Endodermal cell (in vitro differentiated cells): ENCODE data around the gene PEX11G. TPM values are rescaled to one million over a fixed set of nuclear protein-coding genes. Genes with fewer than 3 reads are reported as not detected.

Experiments
- DNase-seq: peaks from one replicate; pipeline ENCODE4 v3.0.0-alpha.2; 2017
- H3K27ac ChIP-seq: 2 replicates; pipeline ENCODE4 v1.5.1; 2013; ENCODE audit warnings: mild to moderate bottlenecking, low read depth, low read length, moderate library complexity
- H3K27me3 ChIP-seq: 2 replicates; pipeline ENCODE4 v1.6.1; 2013; ENCODE audit warnings: mild to moderate bottlenecking, low read length, moderate library complexity; ENCODE audit not compliant: insufficient read depth, control insufficient read depth, poor library complexity, severe bottlenecking
- H3K36me3 ChIP-seq: 2 replicates; pipeline ENCODE4 v1.7.0; 2013; ENCODE audit warnings: mild to moderate bottlenecking, low read length, moderate library complexity; ENCODE audit not compliant: control insufficient read depth, insufficient read depth
- H3K4me1 ChIP-seq: one replicate; pipeline ENCODE4 v1.7.0; 2013; ENCODE audit warnings: low read length; ENCODE audit not compliant: control insufficient read depth, insufficient read depth
- H3K4me3 ChIP-seq: 2 replicates; pipeline ENCODE4 v1.5.1; 2013; ENCODE audit warnings: mild to moderate bottlenecking, low read length, moderate library complexity
- H3K9ac ChIP-seq: 2 replicates; pipeline ENCODE4 v1.6.1; 2013; ENCODE audit warnings: mild to moderate bottlenecking, low read length, moderate library complexity; ENCODE audit not compliant: poor library complexity, severe bottlenecking; ENCODE audit errors: extremely low read depth
- H3K9me3 ChIP-seq: 2 replicates; pipeline ENCODE4 v1.6.1; 2013; ENCODE audit warnings: mild to moderate bottlenecking, low read length, moderate library complexity; ENCODE audit not compliant: control insufficient read depth
- H3K27ac Mint-ChIP-seq: 2 replicates; pipeline ENCODE4 v1.8.0; 2020; ENCODE audit warnings: mixed read lengths
- H3K27me3 Mint-ChIP-seq: 2 replicates; pipeline ENCODE4 v1.8.0; 2021; ENCODE audit warnings: mild to moderate bottlenecking, mixed read lengths; ENCODE audit not compliant: insufficient read depth
- H3K36me3 Mint-ChIP-seq: 2 replicates; pipeline ENCODE4 v1.8.0; 2020; ENCODE audit warnings: low read depth, mixed read lengths
- H3K4me1 Mint-ChIP-seq: 2 replicates; pipeline ENCODE4 v1.8.0; 2020; ENCODE audit warnings: mixed read lengths
- H3K4me3 Mint-ChIP-seq: 2 replicates; pipeline ENCODE4 v1.8.0; 2020; ENCODE audit warnings: mild to moderate bottlenecking, moderate library complexity, mixed read lengths
- H3K9me3 Mint-ChIP-seq: 2 replicates; pipeline ENCODE4 v1.8.0; 2020; ENCODE audit warnings: mild to moderate bottlenecking, mixed read lengths
- WGBS, 2 experiments: methylation state at CpG; one replicate each; pipeline versions ENCODE4 v1.1.5 to v1.1.7; 2013; ENCODE audit warnings: missing lambda C conversion rate in 2 of 2, mixed read lengths in 1 of 2; ENCODE audit not compliant: insufficient coverage in 1 of 2, insufficient read length in 1 of 2; 5-methylcytosine and 5-hydroxymethylcytosine counted together
- total RNA-seq, 2 donors: library from RNA; stranded (reverse); fragmentation: NEBNext Ultra II Directional in 1 of 2; extraction: Animal tissue kit (Norgen Biotek cat#: 25700) in 1 of 2; gene quantifications; 2 replicates in 1 of 2; 3 replicates in 1 of 2; pipeline ENCODE4 v1.2.1, GENCODE V29; 2021
- TF ChIP-seq, protein P1 (sequence below): fragments of 200-600 bp; sonication (generic); conservative IDR thresholded peaks from 2 replicates; pipeline ENCODE4 v1.5.0; 2021; ENCODE audit warnings: antibody characterized with exemption, mild to moderate bottlenecking

Gene PEX11G
- total RNA-seq, 2 donors from 2014 or later: 2.6 to 3.0 TPM

- Mint-ChIP-seq H3K4me1 (no peaks in the 10 kb centered on the region), H3K36me3 (peaks cover 80% of the 10 kb centered on the region)
Observed at GRCh38 chr19:7456964-7457541, 31.8 kb downstream of the PEX11G start.

GRCh38 chr19:7455600-7456296, 33.1 kb downstream of the PEX11G start:
- no peak for DNase-seq
- Mint-ChIP-seq H3K4me3 (no peak overlapping the region), H3K9me3 (peaks cover 40% of the 10 kb centered on the region), H3K27ac (no peak overlapping the region), H3K36me3 (peaks cover 82% of the 10 kb centered on the region), H3K4me1 (no peaks in the 10 kb centered on the region), H3K27me3 (no peaks in the 10 kb centered on the region)
- H3K36me3 ChIP-seq: peaks cover 64% of the 10 kb centered on the region
- H3K9me3 ChIP-seq: peaks cover 26% of the 10 kb centered on the region
- H3K27ac ChIP-seq: no peak overlapping the region
- TF ChIP-seq, protein P1, sequence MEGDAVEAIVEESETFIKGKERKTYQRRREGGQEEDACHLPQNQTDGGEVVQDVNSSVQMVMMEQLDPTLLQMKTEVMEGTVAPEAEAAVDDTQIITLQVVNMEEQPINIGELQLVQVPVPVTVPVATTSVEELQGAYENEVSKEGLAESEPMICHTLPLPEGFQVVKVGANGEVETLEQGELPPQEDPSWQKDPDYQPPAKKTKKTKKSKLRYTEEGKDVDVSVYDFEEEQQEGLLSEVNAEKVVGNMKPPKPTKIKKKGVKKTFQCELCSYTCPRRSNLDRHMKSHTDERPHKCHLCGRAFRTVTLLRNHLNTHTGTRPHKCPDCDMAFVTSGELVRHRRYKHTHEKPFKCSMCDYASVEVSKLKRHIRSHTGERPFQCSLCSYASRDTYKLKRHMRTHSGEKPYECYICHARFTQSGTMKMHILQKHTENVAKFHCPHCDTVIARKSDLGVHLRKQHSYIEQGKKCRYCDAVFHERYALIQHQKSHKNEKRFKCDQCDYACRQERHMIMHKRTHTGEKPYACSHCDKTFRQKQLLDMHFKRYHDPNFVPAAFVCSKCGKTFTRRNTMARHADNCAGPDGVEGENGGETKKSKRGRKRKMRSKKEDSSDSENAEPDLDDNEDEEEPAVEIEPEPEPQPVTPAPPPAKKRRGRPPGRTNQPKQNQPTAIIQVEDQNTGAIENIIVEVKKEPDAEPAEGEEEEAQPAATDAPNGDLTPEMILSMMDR: no peak
- H3K9ac ChIP-seq: no peak overlapping the region
- H3K27me3 ChIP-seq: no peaks in the 10 kb centered on the region
- WGBS, 2 experiments: 90 to 93% methylated on average over 6 to 14 of the region's 14 CpGs
- no peaks in the 10 kb centered on the region for H3K4me1 ChIP-seq
- no peak overlapping the region for H3K4me3 ChIP-seq

More at GRCh38 chr19:7456964-7457541, 31.8 kb downstream of the PEX11G start:
- H3K27ac ChIP-seq: no peak overlapping the region
- WGBS, 2 experiments: 95 to 100% methylated on average over 4 to 11 of the region's 11 CpGs
- peaks cover 36% of the 10 kb centered on the region for H3K9me3 Mint-ChIP-seq
- H3K36me3 ChIP-seq: peaks cover 56% of the 10 kb centered on the region
- no peak for DNase-seq
- H3K4me3 ChIP-seq: no peak overlapping the region
- no peak overlapping the region for H3K9ac ChIP-seq
- H3K9me3 ChIP-seq: peaks cover 20% of the 10 kb centered on the region
- H3K27me3 ChIP-seq: no peaks in the 10 kb centered on the region
- TF ChIP-seq, protein P1: no peak
- H3K27me3 Mint-ChIP-seq: no peaks in the 10 kb centered on the region
- no peak overlapping the region for H3K4me3 Mint-ChIP-seq
- H3K27ac Mint-ChIP-seq: no peak overlapping the region
- no peaks in the 10 kb centered on the region for H3K4me1 ChIP-seq

GRCh38 chr19:7454998-7455397, 33.8 kb downstream of the PEX11G start:
- no peak overlapping the region for H3K27ac Mint-ChIP-seq
- no peaks in the 10 kb centered on the region for H3K4me1 Mint-ChIP-seq
- Histone ChIP-seq H3K4me1 (no peaks in the 10 kb centered on the region), H3K9ac (no peak overlapping the region), H3K4me3 (no peak overlapping the region), H3K36me3 (peaks cover 72% of the 10 kb centered on the region), H3K9me3 (peaks cover 33% of the 10 kb centered on the region), H3K27ac (no peak overlapping the region), H3K27me3 (no peaks in the 10 kb centered on the region)
- WGBS, 2 experiments: 95 to 97% methylated on average over 8 of the region's 8 CpGs
- peaks cover 48% of the 10 kb centered on the region for H3K9me3 Mint-ChIP-seq
- TF ChIP-seq, protein P1: no peak
- no peak for DNase-seq
- H3K27me3 Mint-ChIP-seq: no peaks in the 10 kb centered on the region
- H3K36me3 Mint-ChIP-seq: peaks cover 85% of the 10 kb centered on the region
- no peak overlapping the region for H3K4me3 Mint-ChIP-seq
